Measurements from ENCODE around the gene ALG14. TPM values are rescaled to one million over a fixed set of nuclear protein-coding genes. Genes with fewer than 3 reads are reported as not detected.

ALG14 gene
- total and polyA plus RNA-seq, 2 of the 4 experiments (the other 2 are of a cell fraction): 1.7 to 2.0 TPM

DNA sequence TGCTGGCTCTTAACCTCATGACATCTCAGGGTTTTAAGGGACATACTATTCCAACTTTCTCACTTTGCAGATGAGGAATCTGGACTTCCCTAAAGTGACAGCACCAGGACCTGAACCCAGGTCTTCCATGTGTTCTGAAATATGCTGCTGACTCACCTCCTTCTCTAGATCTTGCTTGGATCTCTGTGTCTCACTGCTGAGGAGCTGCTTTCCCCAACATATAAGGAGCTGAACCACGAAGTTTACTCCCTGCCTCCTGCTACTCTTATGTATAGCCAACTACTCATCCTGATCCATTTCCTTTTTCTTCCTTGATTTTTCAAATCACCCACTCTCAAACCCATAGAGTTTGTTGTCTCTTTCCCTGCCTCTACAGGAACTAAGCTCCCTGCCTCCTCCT is 38.2 kb downstream of the ALG14 start:
- H2AFZ ChIP-seq (replicated peaks; ENCODE audit: low read length, poor library complexity): no peak overlapping the region
- H3K4ac ChIP-seq (ENCODE audit: low read depth, low read length): peak overlapping the region; percentile 92
- no peak overlapping the region for H3K9ac ChIP-seq (ENCODE audit: low read depth, low read length)
- H3K23ac ChIP-seq (ENCODE audit: low read depth, low read length): peak overlapping the region; percentile 79; the same call in 1 of the 2 replicates
- H3K14ac ChIP-seq (replicated peaks; ENCODE audit: low read depth, low read length): peak overlapping the region; percentile 62
- H3K27ac ChIP-seq (ENCODE audit: insufficient read depth, low read length): peak overlapping the region; percentile 29; the same call in 1 of the 2 replicates
- ChIA-PET POLR2A (ENCODE audit: unreplicated experiment) (interaction anchor here (0.6 kb wide), 1 partner anchor 538 kb away, joined by 4 read pairs; no protein-coding TSS in a partner anchor), CTCF (interaction anchor here (1.2 kb wide), 1 partner anchor 9 kb away, joined by 3 read pairs; no protein-coding TSS in a partner anchor)
- no peak overlapping the region for H3K4me3 ChIP-seq (ENCODE audit: insufficient read depth, low read depth, low read length)
- no peak overlapping the region for H3K56ac ChIP-seq (ENCODE audit: extremely low read depth, insufficient read depth, low read length)
- peak overlapping the region; percentile 94 for H3K18ac ChIP-seq (ENCODE audit: low read depth, low read length)
- H3K79me1 ChIP-seq (ENCODE audit: low read depth in 1 of 2, low read length in 2 of 2): peaks cover 2 to 18% of the 10 kb centered on the region in 2 experiments; a peak in 3 of 4 replicates
- H3K27me3 ChIP-seq (ENCODE audit: control insufficient read depth, insufficient read depth, low read length): no peaks in the 10 kb centered on the region
- peaks cover 18% of the 10 kb centered on the region for H3K4me1 ChIP-seq (ENCODE audit: control insufficient read depth, insufficient read depth, low read length)
- BruUV-seq (replicated peaks): no TSS peak
- peak overlapping the region; percentile 90 for H2BK5ac ChIP-seq (ENCODE audit: low read depth, low read length, poor library complexity, severe bottlenecking)
- H2AK5ac ChIP-seq (ENCODE audit: low read depth, low read length): peak overlapping the region; percentile 89
- intact Hi-C loops (cut with micrococcal nuclease): no loop called here
- H2BK15ac ChIP-seq (ENCODE audit: low read depth, low read length): peak overlapping the region; percentile 29; the same call in 2 of the 3 replicates
- dilution Hi-C loops (cut with HindIII; ENCODE audit: low sequenced_read_pairs, unreplicated experiment): no loop called here
- peak overlapping the region; percentile 33 to 73; a peak in 3 of 4 replicates for H4K8ac ChIP-seq (ENCODE audit: low read depth in 2 of 2, low read length in 2 of 2)
- H2BK120ac ChIP-seq (ENCODE audit: low read depth, low read length): peak overlapping the region; percentile 83
- peaks cover 14% of the 10 kb centered on the region for H3K9me1 ChIP-seq (ENCODE audit: insufficient read depth, low read length)
- H3K4me2 ChIP-seq (ENCODE audit: low read depth, low read length): no peak overlapping the region
- no peaks in the 10 kb centered on the region for H3K36me3 ChIP-seq (ENCODE audit: control insufficient read depth, insufficient read depth, low read length)
- peak overlapping the region; percentile 57; the same call in 1 of the 2 replicates for H4K5ac ChIP-seq (ENCODE audit: low read depth, low read length)
- no peak for TF ChIP-seq MXI1 (IDR thresholded peaks at IDR 0.05; ENCODE audit: borderline replicate concordance, low read depth, low read length)
- TF ChIP-seq NFE2L2 (IDR thresholded peaks at IDR 0.05; ENCODE audit: low read depth, low read length): no peak
- no peak for TF ChIP-seq POLR2A (IDR thresholded peaks at IDR 0.05; ENCODE audit: low read depth, low read length)
- no peak for TF ChIP-seq SMC3 (IDR thresholded peaks at IDR 0.05; ENCODE audit: low read depth, low read length)
- no peak for TF ChIP-seq CEBPB (IDR thresholded peaks at IDR 0.05; ENCODE audit: low read depth, low read length)
- no peak for TF ChIP-seq RFX5 (IDR thresholded peaks at IDR 0.05; ENCODE audit: low read depth, low read length)
- no peak for TF ChIP-seq RCOR1 (IDR thresholded peaks at IDR 0.05; ENCODE audit: insufficient replicate concordance, low read length)
- TF ChIP-seq, protein P1, sequence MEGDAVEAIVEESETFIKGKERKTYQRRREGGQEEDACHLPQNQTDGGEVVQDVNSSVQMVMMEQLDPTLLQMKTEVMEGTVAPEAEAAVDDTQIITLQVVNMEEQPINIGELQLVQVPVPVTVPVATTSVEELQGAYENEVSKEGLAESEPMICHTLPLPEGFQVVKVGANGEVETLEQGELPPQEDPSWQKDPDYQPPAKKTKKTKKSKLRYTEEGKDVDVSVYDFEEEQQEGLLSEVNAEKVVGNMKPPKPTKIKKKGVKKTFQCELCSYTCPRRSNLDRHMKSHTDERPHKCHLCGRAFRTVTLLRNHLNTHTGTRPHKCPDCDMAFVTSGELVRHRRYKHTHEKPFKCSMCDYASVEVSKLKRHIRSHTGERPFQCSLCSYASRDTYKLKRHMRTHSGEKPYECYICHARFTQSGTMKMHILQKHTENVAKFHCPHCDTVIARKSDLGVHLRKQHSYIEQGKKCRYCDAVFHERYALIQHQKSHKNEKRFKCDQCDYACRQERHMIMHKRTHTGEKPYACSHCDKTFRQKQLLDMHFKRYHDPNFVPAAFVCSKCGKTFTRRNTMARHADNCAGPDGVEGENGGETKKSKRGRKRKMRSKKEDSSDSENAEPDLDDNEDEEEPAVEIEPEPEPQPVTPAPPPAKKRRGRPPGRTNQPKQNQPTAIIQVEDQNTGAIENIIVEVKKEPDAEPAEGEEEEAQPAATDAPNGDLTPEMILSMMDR (conservative IDR thresholded peaks at IDR 0.05; ENCODE audit: low read depth, low read length): no peak
- DNase-seq (peak; percentile 61), ATAC-seq (ENCODE audit: low read depth) (peak; percentile 28; the same call in 1 of the 2 replicates)
- no peaks in the 10 kb centered on the region for H3K9me3 ChIP-seq (ENCODE audit: control insufficient read depth, insufficient read depth, low read length)
- peak overlapping the region; percentile 60 for H2AK9ac ChIP-seq (replicated peaks; ENCODE audit: low read depth, low read length, poor library complexity)
- in situ Hi-C loops (cut with MboI; ENCODE audit: low sequenced_read_pairs): no loop called here
- H4K91ac ChIP-seq (ENCODE audit: insufficient read depth, low read depth, low read length): peak overlapping the region; percentile 27
- WGBS, 2 experiments (ENCODE audit: extremely low coverage in 2 of 2, insufficient read length in 1 of 2): 46% methylated on average over 1 of the region's 1 CpG; no CpG with 5 or more reads in 1 of the 2 experiments
- H2BK20ac ChIP-seq (ENCODE audit: low read depth, low read length): peak overlapping the region; percentile 60
- no peaks in the 10 kb centered on the region for H4K20me1 ChIP-seq (ENCODE audit: insufficient read depth, low read length)
